Ascending aorta (tissue), 2 donors: Measurements from ENCODE around the gene ESPNL. TPM values are rescaled to one million over a fixed set of nuclear protein-coding genes. Genes with fewer than 3 reads are reported as not detected.
A peak's percentile ranks its signal among the peaks of the same experiment; 100 is the strongest.
"Not testable (repeated sequence)": the region's sequence is repeated elsewhere in the genome, so short reads cannot be mapped to it uniquely, and the experiment has no call there.

Experiments used
- DNase-seq, 2 donors: peaks; one replicate each; pipeline ENCODE4 v3.0.0-alpha.2; 2019; ENCODE audit warnings: low spot score in 2 of 2
- H3K27ac ChIP-seq, 2 donors: fragments of 200-600 bp; sonication (generic); one replicate each; pipeline ENCODE4 v1.5.1; 2016 to 2017; ENCODE audit warnings: mild to moderate bottlenecking in 1 of 2
- H3K27me3 ChIP-seq: fragments of 200-600 bp; sonication (generic); one replicate; pipeline ENCODE4 v1.5.1; 2017
- H3K36me3 ChIP-seq, 2 donors: fragments of 200-600 bp; sonication (generic); one replicate each; pipeline ENCODE4 v1.5.1; 2016
- H3K4me1 ChIP-seq, 2 donors: fragments of 200-600 bp; sonication (generic); one replicate each; pipeline ENCODE4 v1.5.1; 2016 to 2017; ENCODE audit warnings: mild to moderate bottlenecking in 1 of 2
- H3K4me3 ChIP-seq, 2 donors: fragments of 200-600 bp; sonication (generic); one replicate each; pipeline ENCODE4 v1.5.1; 2016 to 2017; ENCODE audit warnings: mild to moderate bottlenecking in 1 of 2
- H3K9me3 ChIP-seq, 2 donors: fragments of 200-600 bp; sonication (generic); one replicate each; pipeline ENCODE4 v1.5.1; 2016
- CTCF ChIP-seq, 3 experiments: fragments of 200-600 bp in 2 of 3; fragments of 450-650 bp in 1 of 3; sonication (generic) in 2 of 3; IDR thresholded peaks; one replicate each; pipeline ENCODE4 v1.5.1; 2016 to 2019; ENCODE audit warnings: antibody characterized with exemption in 3 of 3, mild to moderate bottlenecking in 1 of 3, moderate library complexity in 1 of 3
- intact Hi-C: fragments of 100-400 bp; cut with DNase I; formaldehyde crosslinking; loops from one replicate; pipeline ENCODE4 v1.15.1; 2023
- total RNA-seq: library from RNA; depleted of rRNA; stranded (reverse); fragments of >200 nt; gene quantifications from one replicate; pipeline ENCODE4 v1.1.0, GENCODE V29; 2016

ESPNL gene
- total RNA-seq, 1 donor from 2014 or later: not detected

- Histone ChIP-seq H3K9me3 (peaks cover 0 to 9% of the 10 kb centered on the region in 2 donors), H3K36me3 (no peaks in the 10 kb centered on the region), H3K27ac (no peak overlapping the region), H3K4me1 (peaks cover 0 to 2% of the 10 kb centered on the region in 2 donors), H3K27me3 (no peaks in the 10 kb centered on the region), H3K4me3 (no peak overlapping the region)
- intact Hi-C loops: no loop called here
- DNase-seq: peak in 1 of 2 donors; percentile 58
- TF ChIP-seq CTCF (IDR thresholded peaks at IDR 0.05): no peak
Observed at GRCh38 chr2:238107525-238108422, 7.6 kb downstream of the ESPNL start.

- no peak for TF ChIP-seq CTCF (IDR thresholded peaks at IDR 0.05)
- Histone ChIP-seq H3K36me3 (no peaks in the 10 kb centered on the region), H3K27me3 (no peaks in the 10 kb centered on the region), H3K9me3 (peaks cover 0 to 15% of the 10 kb centered on the region in 2 donors), H3K4me1 (peaks cover 0 to 2% of the 10 kb centered on the region in 2 donors), H3K27ac (no peak overlapping the region), H3K4me3 (no peak overlapping the region)
- DNase-seq: peak in 1 of 2 donors; percentile 46
- intact Hi-C loops: no loop called here
Observed at GRCh38 chr2:238108423-238109183, 8.5 kb downstream of the ESPNL start.

GRCh38 chr2:238113611-238114010 is 13.5 kb downstream of the ESPNL start:
- peaks cover 0 to 2% of the 10 kb centered on the region in 2 donors for H3K4me1 ChIP-seq
- H3K36me3 ChIP-seq: no peaks in the 10 kb centered on the region
- H3K27ac ChIP-seq: no peak overlapping the region
- H3K27me3 ChIP-seq: no peaks in the 10 kb centered on the region
- intact Hi-C loops: no loop called here
- no peak for DNase-seq
- no peak for TF ChIP-seq CTCF (IDR thresholded peaks at IDR 0.05)
- H3K9me3 ChIP-seq: peaks cover 0 to 16% of the 10 kb centered on the region in 2 donors
- no peak overlapping the region for H3K4me3 ChIP-seq

- Histone ChIP-seq H3K36me3 (no peaks in the 10 kb centered on the region), H3K27me3 (no peaks in the 10 kb centered on the region), H3K4me3 (no peak overlapping the region), H3K9me3 (peaks cover 0 to 16% of the 10 kb centered on the region in 2 donors), H3K4me1 (no peaks in the 10 kb centered on the region), H3K27ac (no peak overlapping the region)
- DNase-seq: no peak
- no peak for TF ChIP-seq CTCF (IDR thresholded peaks at IDR 0.05)
- intact Hi-C loops: no loop called here
Observed at GRCh38 chr2:238114331-238114841, 14.2 kb downstream of the ESPNL start.

- intact Hi-C loops: no loop called here
- Histone ChIP-seq H3K9me3 (peaks cover 0 to 16% of the 10 kb centered on the region in 2 donors), H3K27me3 (no peaks in the 10 kb centered on the region), H3K27ac (no peak overlapping the region), H3K4me1 (peaks cover 0 to under 1% of the 10 kb centered on the region in 2 donors), H3K4me3 (no peak overlapping the region), H3K36me3 (no peaks in the 10 kb centered on the region)
- no peak for TF ChIP-seq CTCF (IDR thresholded peaks at IDR 0.05)
- no peak for DNase-seq
Observed at GRCh38 chr2:238114851-238115660, 14.9 kb downstream of the ESPNL start.

GRCh38 chr2:238115709-238116108 is 15.6 kb downstream of the ESPNL start:
- H3K9me3 ChIP-seq: peaks cover 0 to 16% of the 10 kb centered on the region in 2 donors
- H3K4me1 ChIP-seq, H3K27ac ChIP-seq, H3K27me3 ChIP-seq, H3K4me3 ChIP-seq, DNase-seq, intact Hi-C loops, H3K36me3 ChIP-seq: not testable (repeated sequence)
